ENCODE data around the gene COPG2. TPM values are rescaled to one million over a fixed set of nuclear protein-coding genes. Genes with fewer than 3 reads are reported as not detected.
"Not testable (repeated sequence)": the region's sequence is repeated elsewhere in the genome, so short reads cannot be mapped to it uniquely, and the experiment has no call there.

COPG2 gene
- total and polyA plus RNA-seq, 2 donors (not counting 1 experiment from before 2014, with no cell fraction given): 6.1 to 13.4 TPM

GRCh38 chr7:130614449-130614848 is 54.1 kb downstream of the COPG2 start:
- no peak overlapping the region for H3K4me3 Mint-ChIP-seq
- intact Hi-C loops (cut with micrococcal nuclease): no loop called here

GRCh38 chr7:130611218-130611617 is 57.3 kb downstream of the COPG2 start:
- Histone ChIP-seq H2AFZ (ENCODE audit: insufficient read depth, low read depth, low read length, poor library complexity, severe bottlenecking) (no peak overlapping the region), H3K9me3 (ENCODE audit: control extremely low read depth in 1 of 3, control insufficient read depth in 2 of 3, insufficient read depth in 1 of 3, low read length in 2 of 3) (no peaks in the 10 kb centered on the region), H3K36me3 (replicated peaks in 1 of 2; ENCODE audit: control extremely low read depth in 1 of 2, control insufficient read depth in 1 of 2, extremely low read depth in 1 of 2, insufficient read depth in 2 of 2, low read length in 1 of 2) (peaks cover 2 to 42% of the 10 kb centered on the region in 2 experiments), H4K20me1 (ENCODE audit: control insufficient read depth, insufficient read depth, low read length, poor library complexity, severe bottlenecking) (no peaks in the 10 kb centered on the region), H3K9ac (ENCODE audit: low read length) (no peak overlapping the region), H3K27me3 (replicated peaks in 1 of 4; ENCODE audit: control extremely low read depth in 1 of 4, control insufficient read depth in 3 of 4, insufficient read depth in 4 of 4, low read length in 3 of 4) (no peaks in the 10 kb centered on the region), H3K27ac (ENCODE audit: low read length in 2 of 2) (no peak overlapping the region), H3K4me1 (ENCODE audit: control insufficient read depth in 2 of 2, insufficient read depth in 2 of 2, low read length in 2 of 2) (no peaks in the 10 kb centered on the region), H3K4me3 (ENCODE audit: control extremely low read depth in 1 of 5, extremely low read depth in 1 of 5, insufficient read depth in 1 of 5, low read depth in 2 of 5, low read length in 4 of 5) (no peak overlapping the region), H3K79me2 (ENCODE audit: control insufficient read depth, insufficient read depth, low read length) (no peaks in the 10 kb centered on the region), H3K4me2 (replicated peaks; ENCODE audit: low read depth, low read length, poor library complexity, severe bottlenecking) (no peak overlapping the region)
- H3K9me3 Mint-ChIP-seq (ENCODE audit: insufficient read depth): no peaks in the 10 kb centered on the region
- intact Hi-C loops (cut with micrococcal nuclease): no loop called here
- H3K4me3 Mint-ChIP-seq: no peak overlapping the region
- CTCF ChIA-PET: no interaction called here
- POLR2A ChIA-PET: no interaction called here
- ATAC-seq (ENCODE audit: low read depth) (no peak), DNase-seq (no peak)
- WGBS (ENCODE audit: insufficient coverage): 100% methylated on average over 1 of the region's 4 CpGs
- H3K27ac Mint-ChIP-seq: no peak overlapping the region
- TF ChIP-seq EZH2 (IDR thresholded peaks at IDR 0.05; ENCODE audit: borderline replicate concordance, insufficient read depth, low read depth, low read length, poor library complexity, severe bottlenecking) (no peak), CTCF (IDR thresholded peaks at IDR 0.05) (no peak)
- H3K4me1 Mint-ChIP-seq: no peaks in the 10 kb centered on the region
- H3K27me3 Mint-ChIP-seq: no peaks in the 10 kb centered on the region

More at GRCh38 chr7:130614449-130614848, 54.1 kb downstream of the COPG2 start:
- H3K36me3 ChIP-seq (replicated peaks in 1 of 2; ENCODE audit: control extremely low read depth in 1 of 2, control insufficient read depth in 1 of 2, extremely low read depth in 1 of 2, insufficient read depth in 2 of 2, low read length in 1 of 2): peaks cover 2 to 42% of the 10 kb centered on the region in 2 experiments
- Mint-ChIP-seq H3K9me3 (ENCODE audit: insufficient read depth) (peaks cover 2% of the 10 kb centered on the region), H3K27ac (no peak overlapping the region), H3K4me1 (no peaks in the 10 kb centered on the region), H3K27me3 (no peaks in the 10 kb centered on the region)
- ATAC-seq (ENCODE audit: low read depth): no peak
- DNase-seq: no peak
- H3K9ac ChIP-seq (ENCODE audit: low read length): no peak overlapping the region
- H3K27me3 ChIP-seq (replicated peaks in 1 of 4; ENCODE audit: control extremely low read depth in 1 of 4, control insufficient read depth in 3 of 4, insufficient read depth in 4 of 4, low read length in 3 of 4): no peaks in the 10 kb centered on the region
- H4K20me1 ChIP-seq (ENCODE audit: control insufficient read depth, insufficient read depth, low read length, poor library complexity, severe bottlenecking): no peaks in the 10 kb centered on the region
- TF ChIP-seq CTCF (IDR thresholded peaks at IDR 0.05): no peak
- no peak for TF ChIP-seq EZH2 (IDR thresholded peaks at IDR 0.05; ENCODE audit: borderline replicate concordance, insufficient read depth, low read depth, low read length, poor library complexity, severe bottlenecking)
- no peak overlapping the region for H3K27ac ChIP-seq (ENCODE audit: low read length in 2 of 2)
- POLR2A ChIA-PET: no interaction called here
- CTCF ChIA-PET: no interaction called here
- no CpG with 5 or more reads among the region's 1 CpG for WGBS (ENCODE audit: insufficient coverage)
- no peak overlapping the region for H3K4me3 ChIP-seq (ENCODE audit: control extremely low read depth in 1 of 5, extremely low read depth in 1 of 5, insufficient read depth in 1 of 5, low read depth in 2 of 5, low read length in 4 of 5)
- no peaks in the 10 kb centered on the region for H3K4me1 ChIP-seq (ENCODE audit: control insufficient read depth in 2 of 2, insufficient read depth in 2 of 2, low read length in 2 of 2)
- no peaks in the 10 kb centered on the region for H3K79me2 ChIP-seq (ENCODE audit: control insufficient read depth, insufficient read depth, low read length)
- H3K4me2 ChIP-seq (replicated peaks; ENCODE audit: low read depth, low read length, poor library complexity, severe bottlenecking): no peak overlapping the region
- H2AFZ ChIP-seq (ENCODE audit: insufficient read depth, low read depth, low read length, poor library complexity, severe bottlenecking): no peak overlapping the region
- no peaks in the 10 kb centered on the region for H3K9me3 ChIP-seq (ENCODE audit: control extremely low read depth in 1 of 3, control insufficient read depth in 2 of 3, insufficient read depth in 1 of 3, low read length in 2 of 3)

GRCh38 chr7:130607066-130607465 is 61.5 kb downstream of the COPG2 start:
- H3K4me2 ChIP-seq (replicated peaks; ENCODE audit: low read depth, low read length, poor library complexity, severe bottlenecking); POLR2A ChIA-PET: not testable (repeated sequence)

More at GRCh38 chr7:130607066-130607465, 61.5 kb downstream of the COPG2 start:
- H3K27ac Mint-ChIP-seq; H3K27ac ChIP-seq (ENCODE audit: low read length in 2 of 2); ATAC-seq (ENCODE audit: low read depth); H2AFZ ChIP-seq (ENCODE audit: insufficient read depth, low read depth, low read length, poor library complexity, severe bottlenecking); H3K79me2 ChIP-seq (ENCODE audit: control insufficient read depth, insufficient read depth, low read length); H3K9ac ChIP-seq (ENCODE audit: low read length); intact Hi-C loops (cut with micrococcal nuclease); H3K4me1 Mint-ChIP-seq; H3K4me3 Mint-ChIP-seq; H3K4me1 ChIP-seq (ENCODE audit: control insufficient read depth in 2 of 2, insufficient read depth in 2 of 2, low read length in 2 of 2); DNase-seq; H3K9me3 ChIP-seq (ENCODE audit: control extremely low read depth in 1 of 3, control insufficient read depth in 2 of 3, insufficient read depth in 1 of 3, low read length in 2 of 3); H3K4me3 ChIP-seq (ENCODE audit: control extremely low read depth in 1 of 5, extremely low read depth in 1 of 5, insufficient read depth in 1 of 5, low read depth in 2 of 5, low read length in 4 of 5); H3K9me3 Mint-ChIP-seq (ENCODE audit: insufficient read depth); H3K27me3 Mint-ChIP-seq; H3K27me3 ChIP-seq (replicated peaks in 1 of 4; ENCODE audit: control extremely low read depth in 1 of 4, control insufficient read depth in 3 of 4, insufficient read depth in 4 of 4, low read length in 3 of 4); H4K20me1 ChIP-seq (ENCODE audit: control insufficient read depth, insufficient read depth, low read length, poor library complexity, severe bottlenecking): not testable (repeated sequence)
- H3K36me3 ChIP-seq (replicated peaks in 1 of 2; ENCODE audit: control extremely low read depth in 1 of 2, control insufficient read depth in 1 of 2, extremely low read depth in 1 of 2, insufficient read depth in 2 of 2, low read length in 1 of 2): peaks cover 0 to 29% of the 10 kb centered on the region in 2 experiments
- no CpG with 5 or more reads among the region's 2 CpGs for WGBS (ENCODE audit: insufficient coverage)
- CTCF ChIA-PET: interaction anchor here (0.6 kb wide), 1 partner anchor 217 kb away, joined by 3 read pairs; no protein-coding TSS in a partner anchor

Measured in B cell (primary cell).